ENCODE data around the gene RDH14.
A peak's percentile ranks its signal among the peaks of the same experiment; 100 is the strongest.

RDH14 gene

GRCh38 chr2:18560797-18561085 is 288 bp upstream of the RDH14 start:
- DNase-seq (ENCODE audit: low read depth): no peak

GRCh38 chr2:18559531-18560030 is 872 bp downstream of the RDH14 start:
- DNase-seq (ENCODE audit: low read depth): no peak

- no peak for DNase-seq (ENCODE audit: low read depth)
These were observed 2.0 kb downstream of the RDH14 start for GRCh38 chr2:18558458-18558857.

- DNase-seq (ENCODE audit: low read depth): no peak
These were observed 3.3 kb downstream of the RDH14 start for GRCh38 chr2:18557121-18557520.

GRCh38 chr2:18552351-18553077 is 7.9 kb downstream of the RDH14 start:
- no peak for DNase-seq (ENCODE audit: low read depth)

- no peak for DNase-seq (ENCODE audit: low read depth)
These were observed 8.8 kb downstream of the RDH14 start for GRCh38 chr2:18551623-18552022.

GRCh38 chr2:18551169-18551568 is 9.3 kb downstream of the RDH14 start:
- no peak for DNase-seq (ENCODE audit: low read depth)

GRCh38 chr2:18550433-18550832 is 10.0 kb downstream of the RDH14 start:
- no peak for DNase-seq (ENCODE audit: low read depth)

GRCh38 chr2:18549083-18549482 is 11.4 kb downstream of the RDH14 start:
- DNase-seq (ENCODE audit: low read depth): no peak

GRCh38 chr2:18548621-18549020 is 11.8 kb downstream of the RDH14 start:
- DNase-seq (ENCODE audit: low read depth): no peak

- no peak for DNase-seq (ENCODE audit: low read depth)
These were observed 13.9 kb downstream of the RDH14 start for GRCh38 chr2:18546567-18546966.

GRCh38 chr2:18545384-18545783 is 15.1 kb downstream of the RDH14 start:
- DNase-seq (ENCODE audit: low read depth): no peak

GRCh38 chr2:18544171-18544570 is 16.3 kb downstream of the RDH14 start:
- DNase-seq (ENCODE audit: low read depth): no peak

GRCh38 chr2:18540872-18541271 is 19.6 kb downstream of the RDH14 start:
- DNase-seq (ENCODE audit: low read depth): no peak

GRCh38 chr2:18536697-18537096 is 23.8 kb downstream of the RDH14 start:
- DNase-seq (ENCODE audit: low read depth): no peak

GRCh38 chr2:18536100-18536499 is 24.4 kb downstream of the RDH14 start:
- DNase-seq (ENCODE audit: low read depth): peak; percentile 60

GRCh38 chr2:18531194-18531593 is 29.3 kb downstream of the RDH14 start:
- no peak for DNase-seq (ENCODE audit: low read depth)

GRCh38 chr2:18527822-18528221 is 32.6 kb downstream of the RDH14 start:
- no peak for DNase-seq (ENCODE audit: low read depth)

GRCh38 chr2:18527326-18527725 is 33.1 kb downstream of the RDH14 start:
- DNase-seq (ENCODE audit: low read depth): no peak

- no peak for DNase-seq (ENCODE audit: low read depth)
These were observed 34.0 kb downstream of the RDH14 start for GRCh38 chr2:18526429-18526828.

- DNase-seq (ENCODE audit: low read depth): no peak
These were observed 34.6 kb downstream of the RDH14 start for GRCh38 chr2:18525852-18526251.

- DNase-seq (ENCODE audit: low read depth): no peak
These were observed 35.2 kb downstream of the RDH14 start for GRCh38 chr2:18525236-18525635.

GRCh38 chr2:18522484-18523146 is 37.8 kb downstream of the RDH14 start:
- DNase-seq (ENCODE audit: low read depth): no peak

All from GM04504 (cell line).